Stimulated activated naive CD8-positive, alpha-beta T cell treated with anti-CD3 and anti-CD28 coated beads, Interleukin-15, Interleukin-2, amounts not matched to agents 100 ng/mL and 50 ng/mL, for 24 hours (primary cell): ENCODE results near the gene CAPN3.

ENCODE experiments used
- H3K27ac Mint-ChIP-seq: one replicate; pipeline ENCODE4 v1.8.0; 2021; ENCODE audit warnings: mild to moderate bottlenecking, mixed read lengths
- H3K27me3 Mint-ChIP-seq: one replicate; pipeline ENCODE4 v1.8.0; 2021; ENCODE audit warnings: mixed read lengths
- H3K36me3 Mint-ChIP-seq: one replicate; pipeline ENCODE4 v1.8.0; 2021; ENCODE audit warnings: low read depth, mixed read lengths
- H3K4me1 Mint-ChIP-seq: one replicate; pipeline ENCODE4 v1.8.0; 2021; ENCODE audit warnings: low read depth, mixed read lengths
- H3K4me3 Mint-ChIP-seq: one replicate; pipeline ENCODE4 v1.8.0; 2021; ENCODE audit warnings: mild to moderate bottlenecking, mixed read lengths
- H3K9me3 Mint-ChIP-seq: one replicate; pipeline ENCODE4 v1.8.0; 2021; ENCODE audit warnings: mixed read lengths

The CAPN3 gene

GRCh38 chr15:42344763-42345162 is 14.5 kb upstream of the CAPN3 start:
- peaks cover 9% of the 10 kb centered on the region for H3K36me3 Mint-ChIP-seq
- no peaks in the 10 kb centered on the region for H3K4me1 Mint-ChIP-seq
- H3K27me3 Mint-ChIP-seq: no peaks in the 10 kb centered on the region
- no peak overlapping the region for H3K27ac Mint-ChIP-seq
- no peak overlapping the region for H3K4me3 Mint-ChIP-seq
- no peaks in the 10 kb centered on the region for H3K9me3 Mint-ChIP-seq

- H3K27me3 Mint-ChIP-seq: no peaks in the 10 kb centered on the region
- no peak overlapping the region for H3K27ac Mint-ChIP-seq
- H3K36me3 Mint-ChIP-seq: peaks cover 15% of the 10 kb centered on the region
- H3K4me3 Mint-ChIP-seq: no peak overlapping the region
- no peaks in the 10 kb centered on the region for H3K4me1 Mint-ChIP-seq
- H3K9me3 Mint-ChIP-seq: no peaks in the 10 kb centered on the region
Observed at GRCh38 chr15:42345504-42345903, 13.8 kb upstream of the CAPN3 start.

DNA sequence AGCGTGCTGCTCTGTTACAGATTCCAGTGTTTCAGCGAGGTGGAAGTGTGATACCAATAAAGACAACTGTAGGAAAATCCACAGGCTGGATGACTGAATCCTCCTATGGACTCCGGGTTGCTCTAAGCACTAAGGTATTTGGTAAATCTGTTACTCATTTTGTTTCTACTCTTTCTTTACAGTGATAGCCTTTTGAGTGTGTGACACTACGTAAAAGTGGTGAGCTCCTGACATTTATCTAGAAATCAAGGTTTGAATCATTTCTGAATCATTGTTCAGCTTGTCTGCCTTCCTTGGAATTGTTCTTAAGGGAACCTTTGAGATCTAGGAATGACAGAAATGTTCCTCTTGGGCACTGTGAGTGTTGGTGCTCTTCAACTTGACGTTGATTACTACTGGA is 11.2 kb upstream of the CAPN3 start:
- H3K27me3 Mint-ChIP-seq: no peaks in the 10 kb centered on the region
- H3K9me3 Mint-ChIP-seq: no peaks in the 10 kb centered on the region
- no peaks in the 10 kb centered on the region for H3K4me1 Mint-ChIP-seq
- H3K4me3 Mint-ChIP-seq: no peak overlapping the region
- peaks cover 30% of the 10 kb centered on the region for H3K36me3 Mint-ChIP-seq
- H3K27ac Mint-ChIP-seq: no peak overlapping the region

DNA sequence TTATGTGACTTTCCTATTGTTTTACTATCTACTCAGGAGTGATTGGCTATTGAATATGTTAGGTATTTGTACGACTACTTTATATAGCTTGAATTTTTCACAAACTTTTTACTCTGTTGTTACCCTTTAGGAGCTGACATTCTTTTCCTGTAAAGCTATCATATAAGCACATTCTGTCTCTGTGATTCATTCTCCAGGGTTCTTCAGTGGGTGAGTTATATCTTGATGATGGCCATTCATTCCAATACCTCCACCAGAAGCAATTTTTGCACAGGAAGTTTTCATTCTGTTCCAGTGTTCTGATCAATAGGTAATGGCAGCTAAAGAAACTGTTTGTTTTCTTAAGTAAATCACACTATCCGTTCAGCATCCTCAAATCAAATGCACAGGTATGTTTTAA is 10.1 kb upstream of the CAPN3 start:
- H3K27ac Mint-ChIP-seq: no peak overlapping the region
- H3K4me3 Mint-ChIP-seq: no peak overlapping the region
- peaks cover 37% of the 10 kb centered on the region for H3K36me3 Mint-ChIP-seq
- no peaks in the 10 kb centered on the region for H3K9me3 Mint-ChIP-seq
- H3K27me3 Mint-ChIP-seq: no peaks in the 10 kb centered on the region
- no peaks in the 10 kb centered on the region for H3K4me1 Mint-ChIP-seq

DNA sequence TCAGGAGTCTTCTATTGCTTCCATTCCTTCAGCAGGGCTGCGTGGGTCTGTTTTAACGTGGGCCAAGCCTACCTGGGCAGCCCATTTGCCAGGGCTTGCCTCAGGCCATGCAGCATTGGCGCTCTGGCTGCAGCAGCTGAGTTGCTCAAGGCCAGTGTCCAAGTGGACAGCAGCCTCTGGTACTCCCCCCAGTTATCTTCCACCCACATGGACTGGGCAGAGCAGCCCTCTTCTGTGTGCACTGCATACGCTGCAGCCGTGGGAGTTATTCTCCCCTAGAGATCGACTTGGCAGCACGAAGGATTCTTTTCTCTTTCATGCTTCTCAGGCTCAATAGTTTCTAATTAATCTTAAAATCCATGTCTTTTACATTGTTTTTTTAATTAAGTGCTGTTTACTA is 6.9 kb upstream of the CAPN3 start:
- H3K9me3 Mint-ChIP-seq: no peaks in the 10 kb centered on the region
- no peaks in the 10 kb centered on the region for H3K4me1 Mint-ChIP-seq
- H3K27ac Mint-ChIP-seq: no peak overlapping the region
- H3K27me3 Mint-ChIP-seq: no peaks in the 10 kb centered on the region
- H3K4me3 Mint-ChIP-seq: no peak overlapping the region
- H3K36me3 Mint-ChIP-seq: peaks cover 33% of the 10 kb centered on the region

GRCh38 chr15:42353061-42353460 is 6.2 kb upstream of the CAPN3 start:
- no peaks in the 10 kb centered on the region for H3K27me3 Mint-ChIP-seq
- H3K4me3 Mint-ChIP-seq: no peak overlapping the region
- H3K4me1 Mint-ChIP-seq: no peaks in the 10 kb centered on the region
- H3K9me3 Mint-ChIP-seq: no peaks in the 10 kb centered on the region
- no peak overlapping the region for H3K27ac Mint-ChIP-seq
- H3K36me3 Mint-ChIP-seq: peaks cover 33% of the 10 kb centered on the region

- Mint-ChIP-seq H3K27me3 (no peaks in the 10 kb centered on the region), H3K4me3 (no peak overlapping the region), H3K9me3 (no peaks in the 10 kb centered on the region), H3K36me3 (peaks cover 27% of the 10 kb centered on the region), H3K4me1 (no peaks in the 10 kb centered on the region), H3K27ac (no peak overlapping the region)
Observed at GRCh38 chr15:42354824-42355223, 4.5 kb upstream of the CAPN3 start.

DNA sequence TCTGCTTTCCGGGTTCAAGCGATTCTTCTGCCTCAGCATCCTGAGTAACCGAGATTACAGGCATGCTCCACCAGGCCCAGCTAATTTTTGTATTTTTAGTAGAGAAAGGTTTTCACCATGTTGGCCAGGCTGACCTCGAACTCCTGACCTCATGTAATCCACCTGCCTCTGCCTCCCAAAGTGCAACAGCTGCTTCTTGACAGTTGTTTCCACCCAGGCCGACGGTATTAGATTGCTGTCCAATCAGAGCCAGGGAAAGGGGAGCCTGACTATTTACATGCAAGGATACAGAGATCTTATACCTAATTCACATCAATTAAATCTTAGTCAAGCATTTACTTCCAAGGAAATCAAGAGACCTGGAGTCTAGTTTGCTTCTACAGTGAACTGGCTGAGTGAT is 4.0 kb upstream of the CAPN3 start:
- Mint-ChIP-seq H3K4me1 (no peaks in the 10 kb centered on the region), H3K27ac (no peak overlapping the region), H3K4me3 (no peak overlapping the region), H3K36me3 (peaks cover 23% of the 10 kb centered on the region), H3K27me3 (no peaks in the 10 kb centered on the region), H3K9me3 (no peaks in the 10 kb centered on the region)

- Mint-ChIP-seq H3K4me3 (no peak overlapping the region), H3K9me3 (no peaks in the 10 kb centered on the region), H3K27ac (no peak overlapping the region), H3K4me1 (no peaks in the 10 kb centered on the region), H3K36me3 (peaks cover 13% of the 10 kb centered on the region), H3K27me3 (no peaks in the 10 kb centered on the region)
Observed at GRCh38 chr15:42356851-42357250, 2.5 kb upstream of the CAPN3 start.

DNA sequence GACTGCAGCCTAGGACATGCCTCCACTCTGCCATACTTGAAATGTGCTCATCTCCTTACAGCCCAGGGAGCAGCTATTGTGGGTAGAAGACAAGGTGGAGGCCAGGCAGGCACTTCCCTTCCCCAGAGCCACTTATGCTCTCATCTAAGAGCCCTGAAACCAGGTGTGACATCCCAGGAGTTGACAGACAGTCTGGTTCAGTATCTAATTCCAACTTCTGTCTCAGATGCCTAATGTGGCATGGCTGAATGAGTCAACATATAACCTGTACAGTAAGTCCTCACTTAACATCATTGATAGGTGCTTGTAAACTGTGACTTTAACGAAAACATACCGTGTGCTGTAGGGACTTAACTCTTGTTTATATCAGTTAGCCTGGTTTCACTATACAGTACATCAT is 1.2 kb upstream of the CAPN3 start:
- Mint-ChIP-seq H3K27ac (no peak overlapping the region), H3K27me3 (no peaks in the 10 kb centered on the region), H3K4me3 (no peak overlapping the region), H3K36me3 (peaks cover 6% of the 10 kb centered on the region), H3K9me3 (no peaks in the 10 kb centered on the region), H3K4me1 (no peaks in the 10 kb centered on the region)

DNA sequence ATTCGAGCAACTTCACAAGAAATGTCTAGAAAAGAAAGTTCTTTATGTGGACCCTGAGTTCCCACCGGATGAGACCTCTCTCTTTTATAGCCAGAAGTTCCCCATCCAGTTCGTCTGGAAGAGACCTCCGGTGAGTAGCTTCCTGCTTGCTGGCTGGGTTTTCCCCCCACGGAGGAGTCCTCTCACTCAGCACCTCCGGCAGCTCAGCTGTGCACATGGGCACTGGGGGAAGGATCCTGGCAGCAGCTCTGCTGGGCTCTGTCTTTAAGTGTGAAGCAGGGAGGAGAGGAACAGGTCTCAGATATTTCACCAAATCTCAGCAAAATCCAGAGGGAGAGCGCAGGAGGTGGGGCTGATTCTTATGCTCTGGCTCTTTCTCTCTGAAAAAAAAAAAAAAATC is 684 bp downstream of the CAPN3 start:
- no peaks in the 10 kb centered on the region for H3K27me3 Mint-ChIP-seq
- no peaks in the 10 kb centered on the region for H3K36me3 Mint-ChIP-seq
- H3K9me3 Mint-ChIP-seq: no peaks in the 10 kb centered on the region
- no peak overlapping the region for H3K4me3 Mint-ChIP-seq
- no peak overlapping the region for H3K27ac Mint-ChIP-seq
- no peaks in the 10 kb centered on the region for H3K4me1 Mint-ChIP-seq

DNA sequence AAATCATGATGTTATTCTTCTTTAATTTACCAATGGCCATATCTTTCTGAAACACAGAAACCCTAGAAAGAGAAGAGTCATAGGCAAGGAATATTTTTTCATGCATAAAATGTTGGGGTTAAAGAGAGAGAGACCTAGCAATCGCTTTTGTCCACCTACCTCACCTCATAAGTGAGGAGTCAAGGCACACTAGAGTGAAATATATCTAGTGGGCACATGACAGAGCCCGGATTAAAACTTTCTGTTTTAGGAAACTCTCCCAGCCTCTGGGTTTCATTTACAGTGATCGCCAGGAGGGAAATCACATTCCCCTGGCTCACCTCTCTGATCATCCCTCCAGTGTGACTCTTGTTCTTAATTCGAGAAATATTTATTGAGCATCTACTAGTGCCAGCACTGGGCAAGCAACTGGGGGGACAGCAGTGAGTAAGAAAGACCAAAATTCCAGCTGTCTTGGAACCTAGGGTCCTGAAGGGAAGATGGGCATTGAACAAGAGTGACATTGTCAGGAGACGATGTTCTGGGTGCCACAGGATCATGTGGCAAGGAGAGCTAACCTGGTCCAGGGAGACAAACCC is 1.3 kb downstream of the CAPN3 start:
- no peak overlapping the region for H3K27ac Mint-ChIP-seq
- no peaks in the 10 kb centered on the region for H3K4me1 Mint-ChIP-seq
- H3K4me3 Mint-ChIP-seq: no peak overlapping the region
- no peaks in the 10 kb centered on the region for H3K9me3 Mint-ChIP-seq
- H3K27me3 Mint-ChIP-seq: no peaks in the 10 kb centered on the region
- H3K36me3 Mint-ChIP-seq: no peaks in the 10 kb centered on the region

DNA sequence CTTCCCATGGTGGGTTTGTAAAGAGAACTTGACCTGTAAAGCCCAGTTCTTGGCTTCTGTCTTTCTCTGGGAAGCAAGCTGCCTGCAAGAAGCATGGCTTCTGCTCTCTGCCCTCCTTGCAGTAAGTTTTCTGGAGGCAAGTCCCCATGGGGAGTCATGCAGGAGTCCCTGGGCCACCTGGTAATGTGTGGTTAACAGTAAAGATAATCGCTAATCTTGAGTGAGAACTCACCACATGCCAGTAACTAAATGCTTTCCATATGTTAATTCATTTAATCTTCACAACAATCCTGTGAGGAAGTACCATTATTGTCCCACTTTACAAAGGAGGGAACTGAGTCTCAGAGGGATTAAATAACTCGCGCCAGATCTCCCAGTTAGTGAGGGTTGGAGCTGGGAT is 4.2 kb downstream of the CAPN3 start:
- H3K4me1 Mint-ChIP-seq: no peaks in the 10 kb centered on the region
- no peaks in the 10 kb centered on the region for H3K27me3 Mint-ChIP-seq
- H3K4me3 Mint-ChIP-seq: no peak overlapping the region
- no peaks in the 10 kb centered on the region for H3K9me3 Mint-ChIP-seq
- no peaks in the 10 kb centered on the region for H3K36me3 Mint-ChIP-seq
- H3K27ac Mint-ChIP-seq: no peak overlapping the region

DNA sequence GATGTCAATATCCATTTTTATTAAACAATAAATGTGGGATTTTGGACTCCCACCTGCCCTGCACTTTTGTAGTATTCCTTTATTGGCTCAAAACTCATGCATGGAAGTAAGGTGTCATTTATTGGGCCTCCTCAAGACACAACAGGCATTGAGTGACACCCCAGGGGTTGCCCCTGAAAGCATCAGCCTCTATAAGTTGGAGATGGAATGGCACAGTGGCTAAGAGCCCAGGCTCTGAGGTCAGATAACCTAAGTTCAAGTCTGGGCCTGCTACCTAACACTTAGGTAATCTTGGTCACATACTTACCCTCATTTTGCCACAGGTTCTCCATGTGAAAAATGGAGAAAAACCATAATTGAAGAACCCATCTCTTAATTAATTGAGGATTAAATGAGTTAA is 4.6 kb downstream of the CAPN3 start:
- no peaks in the 10 kb centered on the region for H3K4me1 Mint-ChIP-seq
- no peak overlapping the region for H3K4me3 Mint-ChIP-seq
- no peaks in the 10 kb centered on the region for H3K27me3 Mint-ChIP-seq
- H3K27ac Mint-ChIP-seq: no peak overlapping the region
- H3K36me3 Mint-ChIP-seq: no peaks in the 10 kb centered on the region
- H3K9me3 Mint-ChIP-seq: no peaks in the 10 kb centered on the region

DNA sequence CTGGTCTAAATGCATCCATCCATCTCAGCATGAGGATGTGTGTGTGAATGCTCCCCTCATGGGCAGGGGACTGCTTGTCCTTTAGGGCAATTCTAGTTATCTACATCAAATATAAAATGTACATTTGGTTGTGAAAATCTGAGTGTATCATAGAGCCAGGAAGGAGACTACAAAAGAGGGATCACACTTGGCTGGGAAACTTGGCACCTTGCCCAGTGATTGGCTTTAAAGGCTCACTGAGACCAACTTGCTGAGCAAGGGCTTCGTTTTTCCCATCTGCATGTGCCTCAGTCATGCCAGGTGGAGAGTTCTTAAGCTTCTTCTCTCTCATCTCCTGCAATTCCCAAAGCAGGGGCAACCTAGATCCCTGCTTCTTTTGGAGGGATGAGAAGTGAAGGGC is 5.2 kb downstream of the CAPN3 start:
- no peak overlapping the region for H3K27ac Mint-ChIP-seq
- H3K4me3 Mint-ChIP-seq: no peak overlapping the region
- H3K9me3 Mint-ChIP-seq: no peaks in the 10 kb centered on the region
- H3K4me1 Mint-ChIP-seq: no peaks in the 10 kb centered on the region
- no peaks in the 10 kb centered on the region for H3K36me3 Mint-ChIP-seq
- no peaks in the 10 kb centered on the region for H3K27me3 Mint-ChIP-seq

DNA sequence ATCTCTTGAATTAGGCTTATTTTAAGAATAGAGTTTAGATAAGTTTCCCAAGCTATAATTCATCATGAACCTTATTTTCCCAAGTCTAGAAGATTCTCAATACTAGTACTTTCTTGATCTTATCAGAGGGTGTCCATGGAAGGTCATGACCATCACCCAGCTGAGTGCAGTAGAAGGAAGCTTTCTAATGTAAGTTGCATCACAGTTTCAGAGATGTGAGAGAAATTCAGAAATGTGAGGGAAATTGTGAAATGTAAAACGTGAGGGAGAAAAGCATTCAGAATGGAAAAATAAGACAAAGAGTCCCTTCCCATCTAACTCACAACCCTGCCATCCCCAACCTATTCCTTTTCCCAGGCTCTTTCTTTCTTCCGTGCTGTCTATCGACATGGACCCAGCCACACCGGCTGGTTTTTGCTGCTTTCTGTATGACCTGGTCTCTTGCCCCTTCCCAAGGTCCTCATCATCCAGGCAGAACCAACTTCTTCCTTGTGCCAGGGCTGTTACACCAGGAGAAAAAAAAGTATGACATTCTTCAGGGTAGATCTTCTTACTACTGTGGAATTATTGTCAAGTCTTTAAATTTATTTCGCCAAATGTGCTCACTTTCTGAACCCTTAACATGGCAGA is 6.7 kb downstream of the CAPN3 start:
- Mint-ChIP-seq H3K27me3 (no peaks in the 10 kb centered on the region), H3K4me3 (no peak overlapping the region), H3K4me1 (no peaks in the 10 kb centered on the region), H3K27ac (no peak overlapping the region), H3K9me3 (no peaks in the 10 kb centered on the region), H3K36me3 (no peaks in the 10 kb centered on the region)
